ENCODE results near the gene TMPRSS6. TPM values are rescaled to one million over a fixed set of nuclear protein-coding genes. Genes with fewer than 3 reads are reported as not detected.

Gene TMPRSS6
- total RNA-seq, 6 experiments from 2014 or later, result 40.7 to 104 (median 60.6) TPM

DNA sequence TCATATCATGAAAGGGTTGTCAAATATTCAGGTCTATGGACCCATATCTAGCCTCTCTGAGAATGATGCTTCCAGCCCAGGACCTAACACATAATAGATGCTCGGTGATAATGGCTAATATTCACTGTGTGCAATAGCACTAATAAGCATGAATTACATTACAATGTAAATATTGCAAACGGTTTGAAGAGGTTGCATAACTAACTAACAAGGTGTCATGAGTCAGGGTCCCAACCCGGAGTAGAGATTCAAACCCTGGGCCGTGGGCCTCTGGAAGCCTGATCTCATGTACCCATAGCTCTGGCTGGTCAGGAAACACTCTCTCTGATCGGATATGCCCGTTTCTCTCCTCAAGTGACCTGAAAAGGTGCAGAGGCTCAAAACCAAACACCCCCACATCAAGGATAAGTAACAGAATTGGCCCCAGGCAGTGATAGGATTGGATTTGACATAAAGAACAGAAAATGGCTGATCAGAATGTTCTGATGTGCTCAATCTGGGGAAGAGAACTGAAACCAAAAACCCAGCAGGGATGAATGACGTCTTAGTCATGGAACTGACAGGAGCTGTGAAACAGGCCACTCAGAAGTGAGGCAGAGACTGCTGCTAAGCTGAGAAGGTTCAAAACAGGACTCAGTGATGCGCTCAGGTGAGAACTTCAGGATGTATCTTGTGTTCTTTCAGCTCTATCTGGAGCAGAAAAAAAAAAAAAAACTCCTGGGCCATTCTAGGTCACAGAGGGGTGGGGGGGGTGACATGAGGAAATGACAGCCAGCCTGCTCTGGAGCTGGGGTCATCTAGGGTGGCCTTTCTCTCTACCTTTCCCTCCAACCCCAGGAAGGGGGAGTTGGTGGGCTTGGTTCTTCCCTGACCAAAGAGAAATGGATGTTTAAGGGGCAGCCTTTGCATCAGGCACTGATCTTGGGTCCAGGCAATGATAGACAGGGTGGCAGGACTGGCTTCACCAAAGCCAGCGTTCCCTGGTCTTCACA, 64.6 kb downstream of the TMPRSS6 start:
- Histone ChIP-seq H3K4me3 (no peak overlapping the region), H3K4me1 (peaks cover 0 to 22% (median 10%) of the 10 kb centered on the region in 4 donors), H3K27me3 (no peaks in the 10 kb centered on the region), H3K9me3 (no peaks in the 10 kb centered on the region), H3K36me3 (no peaks in the 10 kb centered on the region), H3K27ac (no peak overlapping the region)
- ATAC-seq, result peak in 1 of 4 donors; percentile 7
- TF ChIP-seq, protein P1, sequence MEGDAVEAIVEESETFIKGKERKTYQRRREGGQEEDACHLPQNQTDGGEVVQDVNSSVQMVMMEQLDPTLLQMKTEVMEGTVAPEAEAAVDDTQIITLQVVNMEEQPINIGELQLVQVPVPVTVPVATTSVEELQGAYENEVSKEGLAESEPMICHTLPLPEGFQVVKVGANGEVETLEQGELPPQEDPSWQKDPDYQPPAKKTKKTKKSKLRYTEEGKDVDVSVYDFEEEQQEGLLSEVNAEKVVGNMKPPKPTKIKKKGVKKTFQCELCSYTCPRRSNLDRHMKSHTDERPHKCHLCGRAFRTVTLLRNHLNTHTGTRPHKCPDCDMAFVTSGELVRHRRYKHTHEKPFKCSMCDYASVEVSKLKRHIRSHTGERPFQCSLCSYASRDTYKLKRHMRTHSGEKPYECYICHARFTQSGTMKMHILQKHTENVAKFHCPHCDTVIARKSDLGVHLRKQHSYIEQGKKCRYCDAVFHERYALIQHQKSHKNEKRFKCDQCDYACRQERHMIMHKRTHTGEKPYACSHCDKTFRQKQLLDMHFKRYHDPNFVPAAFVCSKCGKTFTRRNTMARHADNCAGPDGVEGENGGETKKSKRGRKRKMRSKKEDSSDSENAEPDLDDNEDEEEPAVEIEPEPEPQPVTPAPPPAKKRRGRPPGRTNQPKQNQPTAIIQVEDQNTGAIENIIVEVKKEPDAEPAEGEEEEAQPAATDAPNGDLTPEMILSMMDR (IDR thresholded peaks at IDR 0.05), result no peak
- TF ChIP-seq POLR2A (IDR thresholded peaks at IDR 0.05), result no peak
- intact Hi-C loops (cut with DNase I), result no loop called here
- WGBS (ENCODE audit: insufficient coverage, low coverage, low lambda C conversion rate, missing lambda C conversion rate), result 37% methylated on average over 8 of the region's 9 CpGs
- no peak for DNase-seq

DNA sequence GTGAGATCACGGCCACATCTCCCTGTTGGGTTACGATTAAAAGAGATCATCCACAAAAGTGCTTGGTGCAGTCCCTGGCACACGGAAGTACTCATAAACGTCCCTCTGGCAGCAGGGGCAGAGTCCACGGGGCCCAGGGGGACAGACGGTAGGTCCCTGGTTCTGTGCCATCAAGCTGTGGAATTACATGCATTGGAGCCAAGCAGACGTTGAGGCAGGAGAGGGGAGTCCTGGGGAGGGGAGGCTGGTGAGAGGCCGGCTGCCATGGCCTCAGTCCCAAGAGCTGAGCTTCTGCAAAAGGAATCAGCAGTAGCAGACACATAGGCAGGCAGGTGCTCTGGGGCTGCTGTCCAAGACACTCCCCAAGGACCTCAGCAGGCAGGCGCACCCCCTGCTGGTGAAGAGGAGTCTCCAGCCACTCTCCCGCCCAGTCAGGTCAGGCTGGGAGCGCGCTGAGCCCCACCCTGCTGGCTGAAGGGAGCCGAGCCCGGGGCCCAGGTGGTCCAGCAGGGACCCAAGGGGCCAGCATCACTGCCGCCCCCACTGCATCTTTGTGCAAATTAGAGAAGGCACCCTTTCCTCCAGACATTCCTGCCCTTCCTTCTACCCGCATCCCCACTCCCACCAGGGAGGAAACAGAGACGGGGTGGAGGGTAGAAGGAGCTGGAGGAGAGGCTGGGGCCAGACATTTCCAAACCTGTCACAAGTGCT, 65.5 kb downstream of the TMPRSS6 start:
- intact Hi-C loops (cut with DNase I), result no loop called here
- Histone ChIP-seq H3K4me3 (peak overlapping the region in 2 of 3 donors; percentile 6 to 20), H3K27me3 (no peaks in the 10 kb centered on the region), H3K9me3 (no peaks in the 10 kb centered on the region), H3K4me1 (peaks cover 0 to 25% (median 10%) of the 10 kb centered on the region in 4 donors), H3K27ac (peak overlapping the region; percentile 20 to 39 (median 23)), H3K36me3 (no peaks in the 10 kb centered on the region)
- peak; percentile 90 to 98 (median 96) for ATAC-seq
- TF ChIP-seq, protein P1 (IDR thresholded peaks at IDR 0.05), result peak; percentile 81 to 93 (median 86)
- TF ChIP-seq POLR2A (IDR thresholded peaks at IDR 0.05), result no peak
- WGBS (ENCODE audit: insufficient coverage, low coverage, low lambda C conversion rate, missing lambda C conversion rate), result 19% methylated on average over 4 of the region's 17 CpGs
- DNase-seq, result peak; percentile 85 to 91 (median 91)

DNA sequence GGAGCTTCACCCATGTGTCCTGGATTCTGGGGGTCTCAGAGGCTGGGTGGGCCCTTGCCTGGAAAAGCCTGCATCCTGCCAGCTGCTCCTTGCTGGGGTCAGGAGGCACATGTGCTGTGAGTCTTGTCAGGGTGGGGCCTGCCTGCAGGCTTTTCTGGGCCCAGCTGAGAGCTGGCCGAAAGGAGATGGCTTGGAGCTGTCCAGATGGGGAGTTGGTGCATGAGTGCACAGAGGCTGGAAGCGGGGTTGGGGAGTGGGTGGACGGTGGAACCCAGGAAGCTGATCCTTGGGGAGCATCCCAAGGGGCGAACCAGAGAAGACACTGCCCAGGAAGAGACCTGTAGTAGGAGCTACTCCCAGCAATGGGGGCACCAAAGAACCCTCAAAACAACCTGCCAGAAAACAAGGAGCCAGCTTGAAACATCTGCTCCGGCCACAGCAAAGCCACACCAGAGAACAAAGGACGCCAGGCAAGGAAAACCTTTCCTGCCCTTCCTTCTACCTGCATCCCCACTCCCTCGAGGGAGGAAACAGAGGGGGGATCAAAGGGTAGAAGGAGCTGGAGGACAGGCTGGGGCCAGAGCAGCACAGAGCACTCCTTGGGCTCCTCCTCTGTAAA, 66.2 kb downstream of the TMPRSS6 start:
- DNase-seq, result no peak
- Histone ChIP-seq H3K4me1 (peaks cover 0 to 25% (median 10%) of the 10 kb centered on the region in 4 donors), H3K27me3 (no peaks in the 10 kb centered on the region), H3K4me3 (peak overlapping the region in 2 of 3 donors; percentile 6 to 20), H3K36me3 (no peaks in the 10 kb centered on the region), H3K9me3 (no peaks in the 10 kb centered on the region), H3K27ac (peak overlapping the region; percentile 20 to 39 (median 23))
- 68% methylated on average over 4 of the region's 7 CpGs for WGBS (ENCODE audit: insufficient coverage, low coverage, low lambda C conversion rate, missing lambda C conversion rate)
- intact Hi-C loops (cut with DNase I), result no loop called here
- ATAC-seq, result no peak
- TF ChIP-seq, protein P1 (IDR thresholded peaks at IDR 0.05), result no peak
- TF ChIP-seq POLR2A (IDR thresholded peaks at IDR 0.05), result no peak

DNA sequence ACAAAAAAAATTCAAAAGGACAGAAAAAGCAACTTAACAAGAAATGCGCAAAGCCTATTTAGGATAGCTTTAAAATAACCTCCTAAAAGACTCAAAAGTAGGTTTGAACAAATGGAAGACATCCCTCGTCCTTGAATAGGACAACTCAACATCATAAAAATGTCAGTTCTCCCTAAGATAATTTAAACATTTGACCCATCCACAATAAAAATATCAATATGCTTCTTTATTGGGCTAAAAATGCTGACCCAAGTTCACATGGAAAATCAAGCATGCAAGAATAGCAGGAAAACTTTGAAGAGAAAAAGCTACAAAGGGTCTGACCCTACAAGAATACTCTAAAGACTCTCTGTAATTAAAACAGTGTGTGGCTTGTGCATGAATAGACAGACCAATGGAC, 70.0 kb downstream of the TMPRSS6 start:
- intact Hi-C loops (cut with DNase I), result no loop called here
- Histone ChIP-seq H3K9me3 (no peaks in the 10 kb centered on the region), H3K27me3 (no peaks in the 10 kb centered on the region), H3K4me1 (peaks cover 0 to 33% (median 14%) of the 10 kb centered on the region in 4 donors), H3K27ac (no peak overlapping the region), H3K36me3 (no peaks in the 10 kb centered on the region), H3K4me3 (no peak overlapping the region)
- DNase-seq (no peak), ATAC-seq (no peak)
- WGBS (ENCODE audit: insufficient coverage, low coverage, low lambda C conversion rate, missing lambda C conversion rate), result 82% methylated on average over 2 of the region's 2 CpGs
- TF ChIP-seq, protein P1 (IDR thresholded peaks at IDR 0.05), result no peak
- no peak for TF ChIP-seq POLR2A (IDR thresholded peaks at IDR 0.05)

All from right lobe of liver (tissue), 6 donors.